K562 (cell line): ENCODE data around the gene UBE2N.

Source experiments
- HOMEZ ChIP-seq: fragments of 250-450 bp; sonication (Bioruptor Pico); IDR thresholded peaks from 2 replicates; pipeline ENCODE4 v1.4.0; 2020; ENCODE audit warnings: mild to moderate bottlenecking, moderate library complexity
- ZNF253 ChIP-seq: fragments of 250-450 bp; sonication (Bioruptor Pico); conservative IDR thresholded peaks from 2 replicates; pipeline ENCODE4 v1.6.1; 2021; ENCODE audit warnings: mild to moderate bottlenecking

GRCh38 chr12:93419388-93420034 is 22.2 kb downstream of the UBE2N start:
- TF ChIP-seq HOMEZ (CRISPR knock-in tag) (no peak), ZNF253 (CRISPR knock-in tag) (no peak)
